ENCODE data around the gene RET.

The RET gene

GRCh38 chr10:43099928-43100327 lies 23.1 kb downstream of the RET start:
- Histone ChIP-seq H3K27ac (ENCODE audit: poor library complexity, severe bottlenecking) (no peak overlapping the region), H3K4me3 (ENCODE audit: severe bottlenecking) (no peak overlapping the region), H3K36me3 (ENCODE audit: low read depth) (no peaks in the 10 kb centered on the region), H3K4me1 (ENCODE audit: insufficient read depth, poor library complexity, severe bottlenecking) (no peaks in the 10 kb centered on the region), H3K9me3 (ENCODE audit: severe bottlenecking) (no peaks in the 10 kb centered on the region), H3K27me3 (ENCODE audit: insufficient read depth, poor library complexity, severe bottlenecking) (peaks cover 5% of the 10 kb centered on the region)
- ATAC-seq (ENCODE audit: low read depth) = no peak
- DNase-seq (ENCODE audit: low spot score) = no peak
- TF ChIP-seq CTCF (IDR thresholded peaks at IDR 0.05; ENCODE audit: poor library complexity, severe bottlenecking) = no peak

- no peaks in the 10 kb centered on the region for H3K4me1 ChIP-seq (ENCODE audit: insufficient read depth, poor library complexity, severe bottlenecking)
These were observed 23.5 kb downstream of the RET start for GRCh38 chr10:43100366-43100765.

GRCh38 chr10:43102063-43102828 lies 25.4 kb downstream of the RET start:
- ATAC-seq (ENCODE audit: low read depth) (no peak), DNase-seq (ENCODE audit: low spot score) (no peak)
- Histone ChIP-seq H3K27ac (ENCODE audit: poor library complexity, severe bottlenecking) (no peak overlapping the region), H3K9me3 (ENCODE audit: severe bottlenecking) (no peaks in the 10 kb centered on the region), H3K4me3 (ENCODE audit: severe bottlenecking) (no peak overlapping the region), H3K4me1 (ENCODE audit: insufficient read depth, poor library complexity, severe bottlenecking) (no peaks in the 10 kb centered on the region), H3K27me3 (ENCODE audit: insufficient read depth, poor library complexity, severe bottlenecking) (peaks cover 5% of the 10 kb centered on the region), H3K36me3 (ENCODE audit: low read depth) (no peaks in the 10 kb centered on the region)
- no peak for TF ChIP-seq CTCF (IDR thresholded peaks at IDR 0.05; ENCODE audit: poor library complexity, severe bottlenecking)

More at GRCh38 chr10:43100366-43100765, 23.5 kb downstream of the RET start:
- H3K9me3 ChIP-seq (ENCODE audit: severe bottlenecking) = no peaks in the 10 kb centered on the region
- H3K27ac ChIP-seq (ENCODE audit: poor library complexity, severe bottlenecking) = no peak overlapping the region
- DNase-seq (ENCODE audit: low spot score) (no peak), ATAC-seq (ENCODE audit: low read depth) (no peak)
- H3K27me3 ChIP-seq (ENCODE audit: insufficient read depth, poor library complexity, severe bottlenecking) = peaks cover 5% of the 10 kb centered on the region
- no peaks in the 10 kb centered on the region for H3K36me3 ChIP-seq (ENCODE audit: low read depth)
- no peak for TF ChIP-seq CTCF (IDR thresholded peaks at IDR 0.05; ENCODE audit: poor library complexity, severe bottlenecking)
- no peak overlapping the region for H3K4me3 ChIP-seq (ENCODE audit: severe bottlenecking)

- H3K27ac ChIP-seq (ENCODE audit: poor library complexity, severe bottlenecking) = no peak overlapping the region
- H3K4me3 ChIP-seq (ENCODE audit: severe bottlenecking) = peak overlapping the region; percentile 36
- TF ChIP-seq CTCF (IDR thresholded peaks at IDR 0.05; ENCODE audit: poor library complexity, severe bottlenecking) = peak; percentile 96
- H3K9me3 ChIP-seq (ENCODE audit: severe bottlenecking) = no peaks in the 10 kb centered on the region
- ATAC-seq (ENCODE audit: low read depth) (peak; percentile 85), DNase-seq (ENCODE audit: low spot score) (no peak)
- no peaks in the 10 kb centered on the region for H3K36me3 ChIP-seq (ENCODE audit: low read depth)
- peaks cover 5% of the 10 kb centered on the region for H3K27me3 ChIP-seq (ENCODE audit: insufficient read depth, poor library complexity, severe bottlenecking)
- no peaks in the 10 kb centered on the region for H3K4me1 ChIP-seq (ENCODE audit: insufficient read depth, poor library complexity, severe bottlenecking)
These were observed 28.5 kb downstream of the RET start for GRCh38 chr10:43105102-43105955.

All from RWPE2 (cell line).